Measurements from ENCODE around the gene REG3G.

DNA sequence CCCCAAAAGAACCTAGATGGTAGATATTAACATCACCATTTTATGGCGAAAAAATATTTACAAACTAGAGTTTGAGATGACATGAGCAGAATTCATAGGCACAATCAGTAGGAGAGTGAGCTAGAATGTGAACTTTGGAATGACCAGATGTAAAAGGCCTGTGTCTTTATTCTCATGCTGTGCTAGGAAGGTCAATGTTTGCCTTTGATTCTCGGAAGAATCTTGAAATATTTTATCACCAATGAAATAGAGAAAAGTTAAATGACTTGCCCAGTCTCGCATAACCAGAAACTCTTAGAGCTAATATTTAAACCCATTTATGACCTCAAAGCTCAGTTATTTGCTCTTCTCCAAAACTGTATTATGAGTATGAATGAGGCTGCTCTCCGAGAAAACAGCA, 9.2 kb upstream of the REG3G start:
- TF ChIP-seq CTCF (conservative IDR thresholded peaks at IDR 0.05 in 1 of 2, IDR thresholded peaks at IDR 0.05 in 1 of 2; ENCODE audit: extremely low read depth in 1 of 2, insufficient read depth in 1 of 2, low read depth in 1 of 2, low read length in 2 of 2) (no peak), EZH2 (IDR thresholded peaks at IDR 0.05; ENCODE audit: borderline replicate concordance, low read length) (no peak)

Data from mammary epithelial cell (primary cell).